Forelimb muscle (tissue), 1 donor: ENCODE results near the gene RAC3. TPM values are rescaled to one million over a fixed set of nuclear protein-coding genes. Genes with fewer than 3 reads are reported as not detected.

Experiments
- DNase-seq: peaks from one replicate; pipeline ENCODE4 v3.0.0-alpha.2; 2013; ENCODE audit warnings: low read depth
- polyA plus RNA-seq: library from polyadenylated mRNA; unstranded; fragments of 120-200 nt; gene quantifications from one replicate; pipeline ENCODE4 v1.2.1, GENCODE V29; 2013; ENCODE audit not compliant: insufficient read length

RAC3 gene
- polyA plus RNA-seq, 1 donor = 6.0 TPM

DNA sequence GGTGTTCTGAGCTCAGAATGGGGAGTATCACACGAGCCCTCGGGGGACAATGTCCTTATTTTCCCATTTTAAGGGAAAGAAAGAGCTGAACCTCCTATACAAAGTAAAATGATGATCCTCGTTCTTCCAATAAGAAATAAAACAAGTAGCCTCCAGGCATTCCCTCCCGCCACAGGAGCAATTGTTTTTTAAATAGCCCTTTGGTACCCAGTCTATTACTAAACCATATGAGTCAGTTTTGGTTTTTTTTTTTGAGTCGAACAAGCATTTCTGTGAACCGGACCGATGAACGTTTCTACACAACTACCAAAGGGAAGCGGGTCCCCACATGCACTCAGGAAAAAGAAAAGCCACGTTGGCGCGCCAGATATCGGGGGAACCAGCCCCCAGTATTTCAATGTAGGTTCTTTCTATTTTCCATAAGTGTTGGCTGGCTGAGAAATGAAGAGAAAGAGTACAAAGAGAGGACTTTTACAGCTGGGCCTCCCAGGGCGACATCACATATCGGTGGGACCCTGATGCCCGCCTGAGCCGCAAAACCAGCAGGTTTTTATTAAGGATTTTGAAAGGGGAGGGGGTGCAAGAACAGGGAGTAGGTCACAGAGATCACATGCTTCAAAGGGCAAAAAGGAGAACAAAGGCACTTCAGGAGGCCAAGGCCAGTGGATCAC, 9.8 kb downstream of the RAC3 start:
- no peak for DNase-seq

DNA sequence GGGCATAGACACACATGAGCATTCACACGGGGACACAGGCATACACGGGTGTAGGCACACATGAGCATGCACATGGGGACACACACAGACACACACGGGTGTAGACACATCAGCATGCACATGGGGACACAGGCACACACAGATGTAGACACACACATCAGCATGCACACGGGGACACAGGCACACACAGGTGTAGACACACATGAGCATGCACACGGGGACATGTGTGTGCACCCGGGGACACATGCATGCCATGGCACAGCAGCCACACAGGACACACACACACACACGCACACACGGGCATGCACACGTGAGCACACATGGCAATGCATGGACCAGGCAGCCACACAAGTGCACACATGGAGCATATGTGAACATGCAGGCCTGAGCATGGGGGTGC, 11.2 kb downstream of the RAC3 start:
- no peak for DNase-seq

GRCh38 chr17:82043507-82043906, 12.0 kb downstream of the RAC3 start:
- no peak for DNase-seq

GRCh38 chr17:82045936-82046484, 14.5 kb downstream of the RAC3 start:
- DNase-seq = no peak

- no peak for DNase-seq
Observed at GRCh38 chr17:82046903-82047302, 15.4 kb downstream of the RAC3 start.

DNA sequence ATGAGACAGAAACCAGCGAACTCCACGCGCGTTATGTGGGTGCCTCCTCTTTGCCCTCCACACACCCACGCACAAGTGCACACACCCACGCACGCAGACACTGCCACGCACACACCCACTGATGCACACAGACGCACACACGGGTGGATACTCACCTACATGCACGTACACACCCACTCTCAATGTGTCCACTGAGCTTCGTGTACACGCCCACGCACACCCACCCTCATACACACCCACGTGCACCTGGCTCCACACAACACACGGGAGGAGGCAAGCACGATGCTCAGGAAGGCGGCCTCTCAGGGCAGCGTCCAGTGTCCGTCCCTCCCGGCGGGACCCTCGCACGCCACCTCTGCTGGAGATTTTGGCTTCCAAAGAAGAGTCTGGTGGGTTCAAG, 15.9 kb downstream of the RAC3 start:
- no peak for DNase-seq

DNA sequence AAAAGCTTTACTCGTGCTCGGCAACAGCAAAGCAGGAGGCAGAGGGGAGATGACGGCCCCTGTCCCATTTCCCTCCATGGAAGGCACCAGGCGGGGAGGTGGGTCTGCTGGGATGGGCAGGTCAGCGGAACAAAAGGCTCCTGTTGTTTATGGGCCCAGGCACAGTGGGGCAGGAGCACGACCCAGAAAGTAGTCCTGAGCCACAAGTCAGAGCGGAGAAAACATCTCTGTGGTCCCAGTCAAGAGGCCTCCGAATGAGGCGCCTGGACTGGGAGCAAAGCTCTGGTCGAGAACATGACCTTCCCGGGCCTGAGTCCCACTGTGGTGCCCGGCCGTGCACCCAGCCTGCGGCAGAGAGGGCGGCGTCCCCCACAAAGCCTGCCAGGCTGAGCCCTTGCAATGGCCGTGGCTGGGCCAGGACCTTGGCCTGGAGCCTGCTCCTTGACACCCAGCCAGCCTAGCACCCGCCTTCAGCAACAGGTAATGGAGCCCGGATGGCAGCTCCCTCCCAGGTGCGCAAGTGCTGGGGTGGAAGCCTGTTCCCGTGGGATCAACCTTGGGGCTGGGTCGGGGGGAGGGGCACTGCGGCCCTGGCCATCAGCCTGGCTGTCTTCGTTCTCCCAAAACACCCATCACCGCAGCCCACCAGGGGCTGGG, 16.6 kb downstream of the RAC3 start:
- no peak for DNase-seq

DNA sequence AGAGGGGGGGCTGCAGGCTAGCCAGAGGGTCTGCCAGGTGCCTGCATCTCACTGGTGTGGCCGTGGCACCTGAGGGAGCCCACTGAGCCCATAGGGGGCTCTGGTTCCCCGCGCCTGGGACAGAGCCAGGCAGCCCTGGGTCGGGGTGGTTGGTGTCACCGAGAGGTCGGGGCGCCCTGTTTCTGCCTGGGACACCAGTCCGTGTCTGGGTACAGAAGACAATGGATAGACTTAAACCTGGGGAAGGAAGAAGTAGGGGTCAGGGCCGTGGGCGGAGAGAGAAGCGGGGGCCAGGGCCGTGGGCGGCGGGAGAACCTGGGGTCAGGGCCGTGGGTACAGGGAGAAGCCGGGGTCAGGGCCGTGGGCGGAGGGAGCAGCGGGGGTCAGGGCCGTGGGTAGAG, 17.1 kb downstream of the RAC3 start:
- DNase-seq = no peak

GRCh38 chr17:82049106-82049505, 17.6 kb downstream of the RAC3 start:
- no peak for DNase-seq

DNA sequence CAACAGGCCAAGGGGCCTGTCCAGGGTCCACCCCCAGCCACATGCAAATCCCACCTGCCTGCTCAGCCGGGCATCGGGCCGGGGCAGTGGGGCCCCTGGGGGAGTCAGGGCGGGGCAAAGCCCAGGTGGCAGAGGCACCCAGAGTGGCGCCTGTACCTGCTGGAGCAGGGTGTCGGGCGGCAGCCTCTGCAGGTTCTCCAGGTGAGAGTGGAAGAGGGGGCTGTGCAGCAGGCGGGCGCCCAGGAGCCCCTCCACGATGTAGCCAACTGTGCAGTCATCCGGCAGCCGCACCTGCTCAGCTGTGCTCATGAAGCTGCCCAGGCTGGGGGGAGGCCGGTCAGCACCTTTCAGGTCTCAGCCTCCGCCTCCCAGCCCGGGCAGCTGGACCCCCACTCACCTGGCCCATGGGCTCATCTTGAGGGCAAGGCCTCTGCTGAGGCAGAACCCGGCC, 18.1 kb downstream of the RAC3 start:
- DNase-seq = no peak

- DNase-seq = no peak
Observed at GRCh38 chr17:82050152-82050760, 18.8 kb downstream of the RAC3 start.

DNA sequence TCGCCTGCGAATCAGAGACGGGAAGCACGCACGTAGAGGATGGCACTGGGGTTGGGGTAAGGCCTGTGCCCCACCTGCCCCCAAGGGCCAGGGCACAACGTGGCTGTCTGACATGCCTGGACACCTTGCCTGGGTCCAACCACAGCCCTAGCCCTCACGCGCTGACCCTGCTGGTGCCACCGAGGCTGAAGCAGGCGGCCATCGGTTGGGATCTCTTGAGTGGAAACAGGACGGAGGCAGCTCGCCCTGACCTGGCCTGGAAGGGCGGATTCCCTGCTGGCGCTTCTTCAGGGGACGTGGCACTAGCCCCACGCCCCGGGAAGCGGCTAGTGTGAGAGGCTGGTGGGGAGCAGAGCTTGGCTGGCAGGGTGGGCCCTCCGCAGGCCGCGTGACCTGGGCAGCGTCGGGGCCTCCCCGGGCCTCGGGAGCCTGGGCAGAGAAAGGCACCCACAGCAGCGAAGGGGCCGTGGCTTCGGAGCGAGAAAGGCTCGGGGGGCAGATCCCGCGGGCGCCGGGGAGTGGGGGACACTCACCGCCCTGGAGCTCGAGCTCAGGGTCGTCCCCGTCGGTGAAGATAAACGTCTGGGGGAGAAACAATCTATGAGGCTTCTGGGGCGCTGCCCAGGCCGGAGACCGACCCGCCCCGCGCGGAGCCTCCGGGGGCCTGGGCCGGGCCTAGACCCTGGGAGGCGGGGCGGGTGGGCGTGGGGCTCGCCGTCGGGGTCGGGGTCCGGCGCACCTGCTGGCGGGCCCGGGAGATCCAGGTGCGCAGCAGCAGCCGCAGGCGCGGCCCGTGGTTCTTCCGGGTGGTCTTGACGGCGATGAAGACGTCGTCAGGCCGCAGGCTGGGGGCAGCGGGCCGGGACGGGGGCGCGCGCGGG, 19.5 kb downstream of the RAC3 start:
- no peak for DNase-seq

DNA sequence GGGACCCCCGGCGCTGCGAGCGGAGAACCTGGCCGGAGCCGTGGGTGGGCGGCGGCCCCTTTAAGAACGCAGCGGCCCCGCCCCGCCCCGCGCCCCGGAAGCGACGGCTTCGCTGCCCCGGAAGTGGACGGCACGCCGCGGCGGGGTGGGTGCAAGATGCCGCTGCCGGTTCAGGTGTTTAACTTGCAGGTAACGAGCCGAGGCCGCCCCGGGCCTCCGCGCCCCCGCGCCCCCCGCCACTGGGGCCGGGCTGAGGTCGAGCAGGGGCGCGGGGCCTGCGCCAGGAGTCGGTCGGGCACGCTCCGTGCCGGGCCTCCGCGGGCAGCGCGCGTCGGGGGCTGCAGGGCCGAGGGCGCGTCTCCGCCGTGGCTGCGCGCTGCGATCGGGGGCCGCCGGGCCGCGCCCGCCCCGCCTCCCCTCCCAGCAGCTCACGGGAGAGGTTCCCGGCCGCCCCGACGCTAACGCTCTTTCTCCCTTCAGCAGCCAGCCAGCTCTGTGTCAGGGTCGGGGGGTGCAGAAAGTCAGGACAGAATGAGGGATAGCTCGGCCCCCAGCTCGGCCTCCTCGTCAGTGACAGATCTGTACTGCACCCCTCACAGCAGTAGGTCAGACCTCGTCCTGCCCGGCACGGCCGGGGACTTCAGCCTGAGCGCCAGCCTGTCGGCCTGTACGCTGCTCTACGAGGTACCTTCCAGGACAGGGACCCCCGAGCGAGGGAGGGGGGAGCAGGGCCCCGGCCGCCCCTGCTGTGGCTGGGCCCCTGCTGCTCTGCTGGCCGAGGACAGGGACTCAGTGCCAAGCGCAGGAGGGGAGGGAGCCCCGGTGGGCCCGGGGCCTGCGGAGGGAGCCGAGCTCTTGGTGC, 20.5 kb downstream of the RAC3 start, which contains the start of the genes GPS1 and RFNG:
Gene GPS1 (plus strand): TSS at position 123 of the 862 bp plus-strand sequence. CDS start 34 bp downstream, at position 157.
Gene RFNG (minus strand): TSS at position 36 of the 862 bp plus-strand sequence. CDS start 45 bp downstream, outside the sequence.
- no peak for DNase-seq

GRCh38 chr17:82052638-82053059, 21.2 kb downstream of the RAC3 start:
- no peak for DNase-seq

- no peak for DNase-seq
Observed at GRCh38 chr17:82053130-82053529, 21.7 kb downstream of the RAC3 start.

DNA sequence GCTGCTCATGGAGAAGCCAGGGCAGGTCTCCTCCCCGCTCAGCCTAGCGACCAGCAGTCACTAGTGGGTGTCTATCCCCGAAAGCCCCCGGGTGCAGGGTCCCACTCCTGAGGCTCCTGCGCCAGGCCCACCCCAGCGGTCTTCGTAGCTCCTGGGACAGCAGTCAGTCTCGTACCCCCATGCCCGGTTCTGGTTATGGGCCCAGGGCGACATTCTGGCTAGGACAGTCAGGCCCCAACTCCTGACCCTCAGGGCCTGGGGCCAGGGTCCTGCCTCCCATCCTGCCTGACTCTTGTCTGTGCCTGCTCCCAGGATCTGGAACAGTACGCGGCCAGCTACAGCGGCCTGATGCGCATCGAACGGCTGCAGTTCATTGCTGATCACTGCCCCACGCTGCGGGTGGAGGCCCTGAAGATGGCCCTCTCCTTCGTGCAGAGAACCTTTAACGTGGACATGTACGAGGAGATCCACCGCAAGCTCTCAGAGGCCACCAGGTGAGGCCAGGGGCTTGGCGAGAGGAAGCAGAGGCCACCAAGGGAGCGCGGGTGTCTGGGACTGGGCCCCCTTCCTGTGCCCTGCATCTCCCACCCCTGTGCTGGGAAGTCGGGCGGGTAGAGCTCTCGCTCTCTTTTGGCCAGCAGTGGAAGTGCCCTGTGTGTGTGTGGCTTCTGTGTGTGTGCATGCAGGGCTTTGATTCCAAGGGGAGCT, 22.2 kb downstream of the RAC3 start:
- no peak for DNase-seq

DNA sequence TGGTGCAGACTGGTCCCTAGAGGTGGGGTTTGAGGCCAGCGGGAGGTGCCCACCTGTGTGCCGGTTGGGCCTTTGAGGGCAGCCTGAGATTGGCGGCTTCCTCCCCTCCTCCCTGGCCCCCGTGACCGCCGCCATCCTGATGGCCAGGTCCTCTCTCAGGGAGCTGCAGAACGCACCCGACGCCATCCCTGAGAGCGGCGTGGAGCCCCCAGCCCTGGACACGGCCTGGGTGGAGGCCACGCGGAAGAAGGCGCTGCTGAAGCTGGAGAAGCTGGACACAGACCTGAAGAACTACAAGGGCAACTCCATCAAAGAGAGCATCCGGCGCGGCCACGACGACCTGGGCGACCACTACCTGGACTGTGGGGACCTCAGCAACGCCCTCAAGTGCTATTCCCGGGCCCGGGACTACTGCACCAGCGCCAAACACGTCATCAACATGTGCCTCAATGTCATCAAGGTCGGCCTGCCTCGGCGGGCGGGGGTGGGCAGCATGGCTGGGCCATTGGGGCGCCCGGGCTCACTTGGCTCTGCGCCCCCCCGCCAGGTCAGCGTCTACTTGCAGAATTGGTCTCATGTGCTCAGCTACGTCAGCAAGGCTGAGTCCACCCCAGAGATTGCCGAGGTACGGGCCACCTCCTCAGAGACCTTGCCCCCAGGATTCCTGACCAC, 23.0 kb downstream of the RAC3 start:
- DNase-seq = no peak

DNA sequence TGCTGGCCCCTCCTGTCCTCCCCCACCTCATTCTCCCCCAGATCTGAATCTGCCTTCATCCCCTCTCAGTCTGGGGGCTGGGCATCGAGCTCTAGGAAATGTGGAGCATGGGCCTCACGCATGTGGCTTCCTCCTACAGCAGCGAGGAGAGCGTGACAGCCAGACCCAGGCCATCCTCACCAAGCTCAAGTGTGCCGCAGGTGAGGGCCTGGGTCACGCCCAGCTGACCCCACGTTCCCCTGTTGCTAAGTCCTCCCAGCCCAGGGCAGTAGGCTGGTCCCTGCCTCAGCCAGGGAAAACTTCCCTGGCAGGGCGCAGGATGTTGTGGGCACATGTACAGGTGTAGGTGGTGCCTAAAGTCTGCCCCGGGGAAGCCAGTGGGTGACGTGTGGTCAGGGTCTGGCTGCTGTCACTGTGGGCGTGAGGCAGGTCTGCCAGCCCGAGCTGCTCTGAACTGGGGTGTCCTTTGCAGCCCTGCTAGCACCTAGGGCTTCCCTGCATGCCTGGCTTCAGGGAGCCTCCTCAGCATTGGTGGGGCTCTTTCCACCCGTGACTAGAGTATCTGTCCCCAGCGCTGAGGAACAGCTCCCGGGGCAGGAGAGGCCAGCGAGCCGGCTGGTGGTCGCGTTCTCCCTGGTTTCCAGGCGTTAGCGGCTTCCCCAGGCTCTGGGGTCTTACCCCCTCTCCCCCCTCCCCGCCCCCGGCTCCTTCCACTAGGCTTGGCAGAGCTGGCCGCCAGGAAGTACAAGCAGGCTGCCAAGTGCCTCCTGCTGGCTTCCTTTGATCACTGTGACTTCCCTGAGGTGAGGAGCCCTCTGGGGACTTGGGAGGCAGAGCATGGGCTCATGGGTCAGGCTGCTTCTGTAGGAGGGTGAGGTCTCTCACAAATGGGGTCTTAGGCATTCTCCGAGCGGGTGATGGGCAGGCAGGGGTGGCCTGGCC, 23.8 kb downstream of the RAC3 start:
- DNase-seq = no peak
